Vagina (tissue), 2 donors: ENCODE results near the gene ABCG8.

Source experiments
- POLR2A ChIP-seq, 2 donors: fragments of 450-650 bp; IDR thresholded peaks; one replicate each; pipeline ENCODE4 v1.6.1; 2017; ENCODE audit warnings: antibody characterized with exemption in 2 of 2, mild to moderate bottlenecking in 2 of 2, moderate library complexity in 2 of 2
- TF ChIP-seq, protein P1 (sequence below), 3 experiments: fragments of 450-650 bp in 2 of 3; fragments of 200-600 bp in 1 of 3; sonication (generic) in 1 of 3; IDR thresholded peaks; one replicate each; pipeline ENCODE4 v1.5.1; 2017 to 2019; ENCODE audit warnings: antibody characterized with exemption in 3 of 3, mild to moderate bottlenecking in 2 of 3, moderate library complexity in 2 of 3

GRCh38 chr2:43880471-43880870 is 41.7 kb downstream of the ABCG8 start:
- TF ChIP-seq, protein P1, sequence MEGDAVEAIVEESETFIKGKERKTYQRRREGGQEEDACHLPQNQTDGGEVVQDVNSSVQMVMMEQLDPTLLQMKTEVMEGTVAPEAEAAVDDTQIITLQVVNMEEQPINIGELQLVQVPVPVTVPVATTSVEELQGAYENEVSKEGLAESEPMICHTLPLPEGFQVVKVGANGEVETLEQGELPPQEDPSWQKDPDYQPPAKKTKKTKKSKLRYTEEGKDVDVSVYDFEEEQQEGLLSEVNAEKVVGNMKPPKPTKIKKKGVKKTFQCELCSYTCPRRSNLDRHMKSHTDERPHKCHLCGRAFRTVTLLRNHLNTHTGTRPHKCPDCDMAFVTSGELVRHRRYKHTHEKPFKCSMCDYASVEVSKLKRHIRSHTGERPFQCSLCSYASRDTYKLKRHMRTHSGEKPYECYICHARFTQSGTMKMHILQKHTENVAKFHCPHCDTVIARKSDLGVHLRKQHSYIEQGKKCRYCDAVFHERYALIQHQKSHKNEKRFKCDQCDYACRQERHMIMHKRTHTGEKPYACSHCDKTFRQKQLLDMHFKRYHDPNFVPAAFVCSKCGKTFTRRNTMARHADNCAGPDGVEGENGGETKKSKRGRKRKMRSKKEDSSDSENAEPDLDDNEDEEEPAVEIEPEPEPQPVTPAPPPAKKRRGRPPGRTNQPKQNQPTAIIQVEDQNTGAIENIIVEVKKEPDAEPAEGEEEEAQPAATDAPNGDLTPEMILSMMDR (IDR thresholded peaks at IDR 0.05) = no peak
- no peak for TF ChIP-seq POLR2A (IDR thresholded peaks at IDR 0.05)
